GM18873 (cell line): Measurements from ENCODE around the gene SDK2.

Experiments used
- ATAC-seq: cut with Tn5 transposase; IDR thresholded peaks from one replicate; pipeline ENCODE4 v1.9.1; 2021; ENCODE audit warnings: mild to moderate bottlenecking, moderate library complexity, moderate number of reproducible peaks; ENCODE audit not compliant: unreplicated experiment, low FRiP score

The SDK2 gene

GRCh38 chr17:73545109-73546032 lies 98.9 kb downstream of the SDK2 start:
- no peak for ATAC-seq

DNA sequence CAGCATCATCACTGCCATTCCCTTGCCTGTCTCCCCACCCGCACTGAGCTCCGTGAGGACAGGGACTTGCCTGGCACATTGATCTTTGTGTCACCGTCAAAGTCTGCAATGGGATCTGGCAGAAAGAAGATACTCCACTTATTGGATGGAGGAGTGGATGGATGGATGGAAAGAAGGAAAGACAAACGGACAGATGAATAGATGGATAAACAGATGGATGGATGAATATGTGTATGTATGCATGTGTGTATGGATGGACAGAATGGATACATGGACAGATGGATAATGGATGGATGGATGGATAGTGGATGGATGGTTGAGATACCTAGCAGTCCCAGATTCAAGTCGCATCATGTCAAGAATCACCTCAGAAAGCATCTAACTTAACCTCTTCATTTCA lies 99.9 kb downstream of the SDK2 start:
- no peak for ATAC-seq

DNA sequence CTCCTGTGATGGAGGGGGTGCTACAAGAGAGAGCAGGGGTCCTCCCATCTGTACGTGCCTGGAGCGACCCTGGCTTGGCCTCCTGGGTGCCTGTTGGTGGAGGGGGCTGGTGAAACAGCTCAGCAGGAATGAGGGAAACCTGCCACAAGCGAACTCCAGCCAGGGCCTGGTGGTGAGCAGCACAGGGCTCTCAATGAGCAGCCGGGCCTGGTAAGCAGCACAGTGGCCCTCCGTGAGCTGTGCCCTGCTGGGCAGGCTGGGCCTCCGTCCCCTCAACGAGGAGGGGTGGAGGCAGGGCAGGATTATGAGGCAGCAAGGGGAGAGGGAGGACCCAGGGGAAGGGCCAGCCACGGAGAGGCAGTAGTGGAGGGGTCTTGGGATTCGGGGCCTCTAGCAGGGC lies 101.9 kb downstream of the SDK2 start:
- ATAC-seq, result no peak

DNA sequence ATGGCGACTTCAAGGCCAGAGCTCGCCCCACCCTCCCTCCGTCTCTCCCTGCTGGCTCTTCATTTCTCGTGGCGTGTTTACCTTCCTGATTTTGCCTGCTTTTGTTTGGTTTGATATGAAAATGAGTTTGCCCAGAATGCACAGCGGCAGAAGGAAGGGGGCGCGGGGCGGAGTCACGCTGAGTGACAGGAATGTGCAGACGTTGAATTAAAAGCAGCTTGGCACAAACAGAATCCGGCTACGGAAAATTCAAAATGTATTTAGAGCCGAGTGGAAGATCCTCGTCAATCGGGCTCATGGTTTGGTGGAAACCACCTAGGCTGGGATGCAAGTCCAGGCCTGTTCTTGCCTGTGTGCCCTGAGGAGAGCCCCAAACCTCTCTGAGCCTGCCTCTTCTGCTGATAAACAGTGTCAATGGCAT lies 102.7 kb downstream of the SDK2 start:
- no peak for ATAC-seq

GRCh38 chr17:73541111-73541510 lies 103.1 kb downstream of the SDK2 start:
- ATAC-seq, result no peak

- no peak for ATAC-seq
These were observed 105.1 kb downstream of the SDK2 start for GRCh38 chr17:73539166-73539565.

- no peak for ATAC-seq
These were observed 105.8 kb downstream of the SDK2 start for GRCh38 chr17:73538445-73538844.

GRCh38 chr17:73536700-73537605 lies 107.3 kb downstream of the SDK2 start:
- no peak for ATAC-seq

GRCh38 chr17:73535746-73536145 lies 108.5 kb downstream of the SDK2 start:
- ATAC-seq, result no peak

GRCh38 chr17:73534209-73534909 lies 109.9 kb downstream of the SDK2 start:
- no peak for ATAC-seq

DNA sequence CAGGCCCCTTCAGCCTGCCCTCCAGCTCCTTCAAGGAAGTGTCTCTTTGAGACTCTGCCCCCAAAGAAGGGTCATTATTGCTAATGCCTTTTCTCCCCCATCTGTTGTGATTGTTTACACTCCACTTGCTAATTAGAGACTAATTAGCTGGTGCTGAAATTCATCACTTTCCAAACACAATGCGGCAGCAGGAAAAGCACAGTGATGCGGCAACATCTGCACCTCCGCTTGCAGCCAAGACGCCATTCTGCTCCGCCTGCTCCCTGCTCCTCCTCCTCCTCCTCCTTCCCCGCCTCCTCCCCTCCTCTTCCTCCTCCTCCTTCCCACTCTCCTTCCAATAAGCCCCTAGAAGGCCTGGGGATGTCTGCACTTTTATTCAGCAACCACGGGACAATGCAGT lies 110.5 kb downstream of the SDK2 start:
- no peak for ATAC-seq

DNA sequence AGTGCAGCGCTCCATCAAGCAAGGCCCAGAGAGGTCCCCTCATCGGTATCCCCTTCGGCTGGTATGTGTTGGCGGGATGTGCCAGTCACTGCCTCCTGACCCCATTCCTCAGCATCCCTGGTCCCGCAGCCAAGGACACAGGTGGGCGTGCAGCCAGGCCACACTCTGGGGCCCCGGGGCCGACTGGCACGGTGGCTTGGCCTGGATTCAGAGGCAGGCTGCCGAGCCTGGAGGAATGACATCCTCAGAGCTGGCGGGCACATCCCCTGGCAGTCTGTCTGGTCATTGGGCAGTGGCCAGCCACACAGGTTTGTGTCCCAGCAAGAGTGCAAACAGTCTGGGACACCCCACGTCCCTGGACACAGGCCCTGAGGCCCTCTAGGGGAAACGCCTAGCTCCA lies 111.1 kb downstream of the SDK2 start:
- no peak for ATAC-seq

- ATAC-seq, result no peak
These were observed 111.8 kb downstream of the SDK2 start for GRCh38 chr17:73532421-73532901.

DNA sequence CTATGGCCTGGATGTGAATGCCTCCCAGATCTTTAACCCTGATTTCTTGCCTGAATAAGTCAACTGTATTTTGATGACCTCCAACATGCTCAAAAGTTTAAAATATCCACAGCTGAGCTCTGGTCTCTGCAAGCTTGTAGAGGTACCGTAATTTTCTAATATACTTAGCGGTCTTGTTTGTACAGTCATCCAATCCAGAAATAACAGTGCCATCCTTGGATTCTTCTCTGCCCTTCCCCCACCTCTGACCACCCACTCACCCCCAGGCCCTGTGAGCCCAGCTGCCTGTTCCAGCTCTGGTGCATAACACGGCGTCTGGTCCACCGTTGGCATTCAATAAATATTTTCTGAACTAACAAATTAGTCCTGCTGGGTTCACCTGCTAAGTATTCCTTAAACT lies 113.1 kb downstream of the SDK2 start:
- no peak for ATAC-seq

- ATAC-seq, result no peak
These were observed 115.6 kb downstream of the SDK2 start for GRCh38 chr17:73528679-73529078.

GRCh38 chr17:73526952-73527351 lies 117.3 kb downstream of the SDK2 start:
- no peak for ATAC-seq

DNA sequence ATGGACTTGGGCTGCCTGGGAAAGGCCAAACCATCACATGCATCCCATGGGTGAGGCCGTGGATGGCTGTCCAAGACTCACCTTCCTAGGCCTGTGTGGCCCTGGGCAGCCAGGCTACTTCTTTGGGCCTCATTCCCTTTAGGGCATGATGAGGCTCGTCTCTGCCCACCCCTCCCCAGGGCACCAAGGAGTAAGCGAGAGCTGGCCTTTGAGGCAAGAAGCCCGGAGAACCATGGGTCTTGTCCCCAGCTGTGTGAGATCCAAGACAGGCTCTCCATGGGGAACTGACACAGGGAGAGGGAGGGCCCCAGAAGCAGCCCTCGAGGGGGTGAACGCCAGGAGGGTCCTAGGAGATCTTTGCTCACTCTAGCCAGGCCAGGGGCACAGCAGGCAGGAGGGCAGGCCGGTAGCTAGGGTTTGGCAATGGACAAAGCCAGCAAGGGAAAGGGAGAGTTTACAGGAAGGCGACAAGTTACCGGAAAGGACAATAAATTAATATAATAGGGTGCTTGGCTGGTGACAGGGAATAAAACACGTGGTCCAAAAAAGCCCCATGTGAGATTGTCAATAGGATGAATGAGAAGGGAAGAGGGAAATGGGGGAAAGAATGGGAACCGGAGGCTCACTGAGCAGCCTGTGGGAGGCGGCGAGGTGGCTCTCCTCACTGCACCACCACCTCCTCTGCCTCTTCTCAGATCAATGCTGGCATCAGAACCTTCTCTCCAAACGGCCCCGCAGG lies 119.1 kb downstream of the SDK2 start:
- no peak for ATAC-seq

DNA sequence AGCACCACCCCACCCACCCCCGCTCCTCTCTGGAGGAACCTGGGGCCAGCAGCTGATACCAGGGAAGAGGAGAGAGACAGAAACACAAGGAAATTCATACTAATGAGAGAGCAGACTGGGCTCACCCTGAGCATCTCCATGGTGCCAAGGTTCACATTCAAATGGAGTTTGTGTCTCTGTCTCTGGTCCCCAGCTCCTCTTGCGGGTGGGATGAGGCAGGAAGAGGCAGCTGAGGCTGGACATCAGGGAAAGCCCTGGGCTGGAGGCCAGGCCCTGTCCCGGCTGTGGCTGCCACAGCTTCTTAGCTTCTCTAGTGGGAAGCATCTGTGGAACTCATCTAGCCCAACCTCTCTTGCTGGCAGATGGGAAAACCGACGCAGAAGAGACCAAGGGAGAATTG lies 121.5 kb downstream of the SDK2 start:
- ATAC-seq, result no peak

- no peak for ATAC-seq
These were observed 122.1 kb downstream of the SDK2 start for GRCh38 chr17:73522107-73522506.

- ATAC-seq, result no peak
These were observed 122.9 kb downstream of the SDK2 start for GRCh38 chr17:73521376-73521775.
